Endothelial cell of umbilical vein (primary cell): ENCODE data around the gene TERF2IP. TPM values are rescaled to one million over a fixed set of nuclear protein-coding genes. Genes with fewer than 3 reads are reported as not detected.

ENCODE experiments used
- BruUV-seq: library from RNA; stranded (reverse); fragments of 400-500 nt; replicated peaks from 2 replicates; lab custom pipeline; 2021; lab: Mats Ljungman, UMichigan
- CTCF ChIA-PET: fragments of 300-600, 350-600 bp; sonication (Branson Sonifier 250); formaldehyde crosslinking; loops from one replicate; lab custom pipeline; 2021; ENCODE audit warnings: antibody characterized with exemption, inconsistent platforms; lab: Charles Lee
- POLR2A ChIA-PET: fragments of 300-600, 350-600 bp; sonication (Branson Sonifier 250); formaldehyde crosslinking; loops from one replicate; lab custom pipeline; 2021; ENCODE audit warnings: antibody characterized with exemption, inconsistent platforms; lab: Charles Lee
- DNase-seq: peaks from one replicate; pipeline ENCODE4 v3.0.0-alpha.2; 2011; ENCODE audit warnings: low read depth, low spot score
- FAIRE-seq: peaks from 2 replicates; lab custom pipeline; 2011; peaks lifted over from hg19 to GRCh38; lab: Jason Lieb, UNC
- H2AFZ ChIP-seq: 2 replicates; pipeline ENCODE4 v1.6.0; 2012; ENCODE audit warnings: low read depth, low read length, control low read depth, inconsistent platforms
- H3K27ac ChIP-seq: 2 replicates; pipeline ENCODE4 v1.5.1; 2011; ENCODE audit warnings: low read depth, mild to moderate bottlenecking, control low read depth, low read length, moderate library complexity; ENCODE audit not compliant: insufficient read depth
- H3K27me3 ChIP-seq, 2 experiments: 2 replicates each; pipeline versions ENCODE4 v1.6.0 to v1.6.1; 2011; ENCODE audit warnings: low read length in 2 of 2, mixed read lengths in 1 of 2; ENCODE audit not compliant: control insufficient read depth in 2 of 2, insufficient read depth in 2 of 2
- H3K36me3 ChIP-seq, 2 experiments: 2 replicates in 1 of 2; 3 replicates in 1 of 2; pipeline ENCODE4 v1.5.1; 2011; ENCODE audit warnings: low read length in 2 of 2, mild to moderate bottlenecking in 1 of 2, moderate library complexity in 1 of 2; ENCODE audit not compliant: control insufficient read depth in 2 of 2, insufficient read depth in 2 of 2; ENCODE audit errors: extremely low read depth in 1 of 2
- H3K4me1 ChIP-seq: 3 replicates; pipeline ENCODE4 v1.5.1; 2011; ENCODE audit warnings: mild to moderate bottlenecking, low read length; ENCODE audit not compliant: control insufficient read depth, insufficient read depth; ENCODE audit errors: extremely low read depth
- H3K4me2 ChIP-seq: 2 replicates; pipeline ENCODE4 v1.6.1; 2011; ENCODE audit warnings: low read length, control low read depth, mixed read lengths; ENCODE audit not compliant: insufficient read depth
- H3K4me3 ChIP-seq, 3 experiments: fragments of 200-600 bp in 1 of 3; sonication (generic), shearing (Covaris generic) in 1 of 3; replicated peaks in 1 of 3; 2 replicates each; pipeline ENCODE4 v1.5.1; 2011 to 2016; ENCODE audit warnings: control low read depth in 3 of 3, low read length in 3 of 3, mild to moderate bottlenecking in 2 of 3, inconsistent platforms in 1 of 3, low read depth in 1 of 3, moderate library complexity in 1 of 3; ENCODE audit not compliant: insufficient read depth in 1 of 3
- H3K79me2 ChIP-seq: 2 replicates; pipeline ENCODE4 v1.6.0; 2012; ENCODE audit warnings: low read length, inconsistent platforms; ENCODE audit not compliant: control insufficient read depth, insufficient read depth
- H3K9ac ChIP-seq: replicated peaks from 2 replicates; pipeline ENCODE3; 2011; ENCODE audit warnings: low read length, control low read depth; ENCODE audit not compliant: insufficient read depth; ENCODE audit errors: extremely low read depth
- H3K9me1 ChIP-seq: replicated peaks from 3 replicates; pipeline ENCODE4 v1.6.0; 2011; ENCODE audit warnings: mild to moderate bottlenecking, low read length; ENCODE audit not compliant: control insufficient read depth, insufficient read depth; ENCODE audit errors: extremely low read depth
- H3K9me3 ChIP-seq: replicated peaks from 2 replicates; pipeline ENCODE4 v1.5.1; 2012; ENCODE audit warnings: low read length, inconsistent platforms; ENCODE audit not compliant: control insufficient read depth, insufficient read depth
- H4K20me1 ChIP-seq: replicated peaks from 2 replicates; pipeline ENCODE3; 2011; ENCODE audit warnings: mild to moderate bottlenecking, low read length; ENCODE audit not compliant: control insufficient read depth, insufficient read depth; ENCODE audit errors: extremely low read depth
- CTCF ChIP-seq, 2 donors: IDR thresholded peaks; 1 replicate in 1 of 2; 2 replicates in 1 of 2; pipeline ENCODE4 v1.5.1; 2011; ENCODE audit warnings: low read length in 2 of 2, mild to moderate bottlenecking in 2 of 2, moderate library complexity in 2 of 2, control low read depth in 1 of 2, inconsistent platforms in 1 of 2, low read depth in 1 of 2; ENCODE audit not compliant: insufficient read depth in 1 of 2; ENCODE audit errors: extremely low read depth in 1 of 2
- FOS ChIP-seq: IDR thresholded peaks from 2 replicates; pipeline ENCODE4 v1.6.1; 2011; ENCODE audit warnings: mild to moderate bottlenecking, low read length, moderate library complexity, borderline replicate concordance; ENCODE audit not compliant: insufficient read depth
- POLR2A ChIP-seq: IDR thresholded peaks from 2 replicates; pipeline ENCODE4 v1.6.1; 2012; ENCODE audit warnings: low read depth, mild to moderate bottlenecking, control low read depth, low read length
- POLR2AphosphoS5 ChIP-seq: IDR thresholded peaks from 2 replicates; pipeline ENCODE4 v1.6.1; 2012; ENCODE audit warnings: low read depth, mild to moderate bottlenecking, control low read depth, low read length, moderate library complexity; ENCODE audit not compliant: insufficient read depth
- dilution Hi-C: fragments of 300-500 bp; cut with MboI; formaldehyde crosslinking; loops from one replicate; pipeline ENCODE4 v1.15.0; 2019; ENCODE audit warnings: low sequenced_read_pairs; ENCODE audit not compliant: extremely low pct_ligation_motif_present
- intact Hi-C: fragments of 100-400 bp; cut with micrococcal nuclease; formaldehyde crosslinking; loops from one replicate; pipeline ENCODE4 v1.10.0; 2022
- polyA plus RNA-seq, 4 experiments: library from polyadenylated mRNA; depleted of rRNA in 3 of 4; stranded (reverse) in 3 of 4; unstranded in 1 of 4; fragments of >200 nt; gene quantifications; 2 replicates each; pipeline versions ENCODE4 v1.2.1 to v1.2.3, GENCODE V29; 2011 to 2012; ENCODE audit warnings: missing spikeins in 1 of 4
- total RNA-seq: library from RNA; stranded (reverse); gene quantifications from 2 replicates; pipeline ENCODE4 v1.2.3, GENCODE V29; 2021
- TF ChIP-seq, protein P1 (sequence below): IDR thresholded peaks from 2 replicates; pipeline ENCODE4 v1.6.1; 2011; ENCODE audit not compliant: insufficient read depth, insufficient read length

TERF2IP gene
- total and polyA plus RNA-seq, 2 donors (not counting 3 experiments of a cell fraction or from before 2014, with no cell fraction given): 19.0 to 41.5 TPM

DNA sequence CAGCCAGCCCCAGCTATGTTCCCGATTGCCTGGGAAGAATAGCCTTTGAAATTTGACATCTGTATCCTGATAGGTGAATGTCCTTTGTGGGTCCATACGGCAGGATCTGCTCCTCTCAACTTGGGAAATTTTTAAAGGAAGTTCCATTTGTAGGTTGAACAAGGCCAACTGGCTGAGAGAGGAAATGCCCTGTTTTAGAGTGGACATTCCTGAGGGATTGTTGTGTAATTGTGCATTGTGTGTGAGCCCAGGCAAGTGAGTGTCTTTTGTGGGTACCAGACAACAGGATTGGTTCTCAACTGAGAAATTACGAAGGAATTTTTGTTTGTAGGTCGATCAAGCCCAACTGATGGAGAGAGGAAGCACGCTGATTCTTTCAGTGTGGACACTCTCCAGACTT lies 31.8 kb downstream of the TERF2IP start:
- Histone ChIP-seq H3K4me2 (no peak overlapping the region), H4K20me1 (no peaks in the 10 kb centered on the region), H3K27me3 (peaks cover 0 to 1% of the 10 kb centered on the region in 2 experiments), H2AFZ (no peak overlapping the region), H3K4me1 (no peaks in the 10 kb centered on the region), H3K9me1 (no peaks in the 10 kb centered on the region), H3K27ac (no peak overlapping the region), H3K4me3 (no peak overlapping the region), H3K79me2 (no peaks in the 10 kb centered on the region), H3K36me3 (no peaks in the 10 kb centered on the region), H3K9me3 (no peaks in the 10 kb centered on the region), H3K9ac (no peak overlapping the region)
- POLR2A ChIA-PET: no interaction called here
- BruUV-seq: no TSS peak
- dilution Hi-C loops (no loop called here), intact Hi-C loops (no loop called here)
- FAIRE-seq: no peak
- TF ChIP-seq POLR2A (no peak), FOS (no peak), CTCF (IDR thresholded peaks at IDR 0.05; ENCODE audit: extremely low read depth in 1 of 2, insufficient read depth in 1 of 2, low read depth in 1 of 2, low read length in 2 of 2) (no peak), POLR2AphosphoS5 (no peak)
- no peak for DNase-seq
- CTCF ChIA-PET: no interaction called here

DNA sequence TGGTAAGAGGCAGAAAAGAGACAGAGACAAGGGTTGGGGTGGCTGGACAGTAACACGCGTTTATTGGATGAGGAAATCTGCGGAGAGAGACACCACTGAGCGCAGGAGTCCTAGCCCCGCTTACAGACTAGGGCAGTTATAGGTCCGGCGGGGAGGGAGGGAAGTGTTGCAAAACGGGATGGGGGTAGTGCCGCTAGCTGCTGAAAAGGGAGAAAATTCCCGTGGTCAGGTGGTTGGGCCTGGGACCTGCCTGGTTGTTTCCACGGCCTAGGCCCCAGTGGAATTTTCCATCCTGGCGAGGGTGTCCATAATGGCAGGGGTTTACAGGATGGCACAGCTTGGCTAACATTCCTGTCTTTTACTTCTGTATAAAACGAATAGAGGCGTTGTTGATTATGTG lies 34.7 kb downstream of the TERF2IP start:
- BruUV-seq: no TSS peak
- no peaks in the 10 kb centered on the region for H3K9me1 ChIP-seq
- DNase-seq: no peak

More for the DNA sequence above, 34.7 kb downstream of the TERF2IP start:
- H3K9me3 ChIP-seq: no peaks in the 10 kb centered on the region
- no peaks in the 10 kb centered on the region for H3K4me1 ChIP-seq
- H2AFZ ChIP-seq: no peak overlapping the region
- no peak overlapping the region for H3K4me3 ChIP-seq
- no peaks in the 10 kb centered on the region for H3K79me2 ChIP-seq
- H3K9ac ChIP-seq: no peak overlapping the region
- no peaks in the 10 kb centered on the region for H4K20me1 ChIP-seq
- H3K36me3 ChIP-seq: no peaks in the 10 kb centered on the region
- no peak overlapping the region for H3K4me2 ChIP-seq
- dilution Hi-C loops: no loop called here
- TF ChIP-seq, protein P1, sequence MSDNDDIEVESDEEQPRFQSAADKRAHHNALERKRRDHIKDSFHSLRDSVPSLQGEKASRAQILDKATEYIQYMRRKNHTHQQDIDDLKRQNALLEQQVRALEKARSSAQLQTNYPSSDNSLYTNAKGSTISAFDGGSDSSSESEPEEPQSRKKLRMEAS: no peak
- intact Hi-C loops: no loop called here
- POLR2A ChIA-PET: no interaction called here
- H3K27me3 ChIP-seq: peaks cover 0 to 1% of the 10 kb centered on the region in 2 experiments
- CTCF ChIA-PET: no interaction called here
- no peak overlapping the region for H3K27ac ChIP-seq
- no peak for FAIRE-seq
